Panc1 (cell line): Measurements from ENCODE around the gene ORC4. TPM values are rescaled to one million over a fixed set of nuclear protein-coding genes. Genes with fewer than 3 reads are reported as not detected.

Experiments used
- ATAC-seq: fragments of 200-7000 bp; cut with Tn5 transposase; 2 replicates; pipeline ENCODE4 v1.9.1; 2020; ENCODE audit warnings: mild to moderate bottlenecking, moderate library complexity
- BruUV-seq: library from RNA; stranded (reverse); fragments of 400-500 nt; replicated peaks from 2 replicates; lab custom pipeline; 2021; lab: Mats Ljungman, UMichigan
- CTCF ChIA-PET: fragments of 300-600 bp; sonication (Branson Sonifier 250); formaldehyde crosslinking; loops from one replicate; lab custom pipeline; 2022; ENCODE audit warnings: antibody characterized with exemption; lab: Charles Lee
- POLR2A ChIA-PET: fragments of 300-600 bp; sonication (Branson Sonifier 250); formaldehyde crosslinking; loops from one replicate; lab custom pipeline; 2022; ENCODE audit warnings: antibody characterized with exemption; lab: Charles Lee
- DNase-seq: peaks from one replicate; pipeline ENCODE4 v3.0.0-alpha.2; 2010; ENCODE audit warnings: low read depth, low spot score
- H3K27ac ChIP-seq: 2 replicates; pipeline ENCODE4 v1.5.1; 2011; ENCODE audit warnings: mild to moderate bottlenecking, low read length, inconsistent platforms
- H3K27me3 ChIP-seq: fragments of 200-500 bp; sonication (Bioruptor generic); 2 replicates; pipeline ENCODE4 v1.6.0; 2014; ENCODE audit warnings: low read length, inconsistent platforms; ENCODE audit not compliant: control insufficient read depth, insufficient read depth
- H3K36me3 ChIP-seq: fragments of 200-500 bp; sonication (Bioruptor generic); 2 replicates; pipeline ENCODE4 v1.5.1; 2014; ENCODE audit warnings: inconsistent platforms, mild to moderate bottlenecking, low read length, moderate library complexity; ENCODE audit not compliant: control insufficient read depth, insufficient read depth
- H3K4me1 ChIP-seq: 2 replicates; pipeline ENCODE4 v1.5.1; 2011; ENCODE audit warnings: inconsistent platforms, mild to moderate bottlenecking, low read length, moderate library complexity; ENCODE audit not compliant: control insufficient read depth, insufficient read depth
- H3K4me3 ChIP-seq, 2 experiments: 2 replicates each; pipeline ENCODE4 v1.5.1; 2011 to 2012; ENCODE audit warnings: low read depth in 2 of 2, low read length in 2 of 2, mild to moderate bottlenecking in 2 of 2, inconsistent platforms in 1 of 2, moderate library complexity in 1 of 2
- H3K9me3 ChIP-seq: fragments of 200-500 bp; sonication (Bioruptor generic); 2 replicates; pipeline ENCODE4 v1.5.1; 2014; ENCODE audit warnings: low read depth, mild to moderate bottlenecking, inconsistent platforms, low read length, moderate library complexity; ENCODE audit not compliant: control insufficient read depth, insufficient read depth
- POLR2AphosphoS5 ChIP-seq: IDR thresholded peaks from 2 replicates; pipeline ENCODE4 v1.6.1; 2012; ENCODE audit warnings: mild to moderate bottlenecking, low read depth, low read length, moderate library complexity
- SIN3A ChIP-seq: IDR thresholded peaks from 2 replicates; pipeline ENCODE4 v1.6.1; 2012; ENCODE audit warnings: low read depth, mild to moderate bottlenecking, low read length, moderate library complexity, borderline replicate concordance; ENCODE audit not compliant: insufficient read depth
- TCF7L2 ChIP-seq: IDR thresholded peaks from 2 replicates; pipeline ENCODE4 v1.6.1; 2011; ENCODE audit warnings: mild to moderate bottlenecking, low read depth, low read length, inconsistent platforms
- in situ Hi-C: cut with HindIII; loops from 2 replicates; pipeline ENCODE4 v1.10.0; 2016; ENCODE audit warnings: low sequenced_read_pairs, low pct_unique_long_range_greater_than_20kb
- intact Hi-C: fragments of 100-400 bp; cut with micrococcal nuclease; formaldehyde crosslinking; loops from one replicate; pipeline ENCODE4 v1.10.0; 2022; ENCODE audit not compliant: unreplicated experiment
- total RNA-seq: library from RNA; stranded (reverse); gene quantifications from one replicate; pipeline ENCODE4 v1.2.1, GENCODE V29; 2021; ENCODE audit not compliant: unreplicated experiment
- TF ChIP-seq, protein P1 (sequence below): fragments of 450-650 bp; IDR thresholded peaks from 2 replicates; pipeline ENCODE4 v1.5.1; 2017; ENCODE audit warnings: mild to moderate bottlenecking
- TF ChIP-seq, protein P2 (sequence below), 2 experiments: IDR thresholded peaks; 2 replicates each; pipeline ENCODE4 v1.6.1; 2011 to 2012; ENCODE audit warnings: low read depth in 2 of 2, control low read depth in 1 of 2, low read length in 1 of 2, mild to moderate bottlenecking in 1 of 2, moderate library complexity in 1 of 2; ENCODE audit not compliant: insufficient read depth in 1 of 2

Gene ORC4
- total RNA-seq, 1 experiment from 2014 or later, result 43.3 TPM

DNA sequence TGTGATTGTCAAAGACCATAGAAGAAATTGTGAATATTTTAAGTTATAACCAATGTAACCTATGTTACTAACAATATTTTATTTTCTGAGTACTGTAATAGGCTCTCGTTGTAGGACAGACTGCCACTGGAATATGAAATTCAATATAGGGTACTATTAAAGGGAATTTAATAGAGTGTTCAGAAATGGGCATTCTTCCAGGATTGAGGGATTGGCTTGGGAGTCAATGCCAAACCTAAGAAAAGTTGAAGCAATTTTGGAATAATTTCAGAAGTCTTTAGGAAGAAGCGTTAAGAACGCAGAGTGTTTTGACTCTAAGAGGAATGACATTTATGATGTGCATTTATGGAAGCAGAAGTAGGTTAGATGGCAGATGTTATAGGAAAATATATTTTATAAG, 96.7 kb downstream of the ORC4 start:
- DNase-seq (no peak), ATAC-seq (no peak)
- POLR2A ChIA-PET, result no interaction called here
- intact Hi-C loops (no loop called here), in situ Hi-C loops (no loop called here)
- no peaks in the 10 kb centered on the region for H3K9me3 ChIP-seq
- no peak overlapping the region for H3K4me3 ChIP-seq
- no peaks in the 10 kb centered on the region; the same call in 1 of the 2 replicates for H3K36me3 ChIP-seq
- H3K27ac ChIP-seq, result no peak overlapping the region
- H3K27me3 ChIP-seq, result no peaks in the 10 kb centered on the region
- TF ChIP-seq SIN3A (no peak), POLR2AphosphoS5 (no peak), TCF7L2 (no peak)
- TF ChIP-seq, protein P1, sequence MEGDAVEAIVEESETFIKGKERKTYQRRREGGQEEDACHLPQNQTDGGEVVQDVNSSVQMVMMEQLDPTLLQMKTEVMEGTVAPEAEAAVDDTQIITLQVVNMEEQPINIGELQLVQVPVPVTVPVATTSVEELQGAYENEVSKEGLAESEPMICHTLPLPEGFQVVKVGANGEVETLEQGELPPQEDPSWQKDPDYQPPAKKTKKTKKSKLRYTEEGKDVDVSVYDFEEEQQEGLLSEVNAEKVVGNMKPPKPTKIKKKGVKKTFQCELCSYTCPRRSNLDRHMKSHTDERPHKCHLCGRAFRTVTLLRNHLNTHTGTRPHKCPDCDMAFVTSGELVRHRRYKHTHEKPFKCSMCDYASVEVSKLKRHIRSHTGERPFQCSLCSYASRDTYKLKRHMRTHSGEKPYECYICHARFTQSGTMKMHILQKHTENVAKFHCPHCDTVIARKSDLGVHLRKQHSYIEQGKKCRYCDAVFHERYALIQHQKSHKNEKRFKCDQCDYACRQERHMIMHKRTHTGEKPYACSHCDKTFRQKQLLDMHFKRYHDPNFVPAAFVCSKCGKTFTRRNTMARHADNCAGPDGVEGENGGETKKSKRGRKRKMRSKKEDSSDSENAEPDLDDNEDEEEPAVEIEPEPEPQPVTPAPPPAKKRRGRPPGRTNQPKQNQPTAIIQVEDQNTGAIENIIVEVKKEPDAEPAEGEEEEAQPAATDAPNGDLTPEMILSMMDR, result no peak
- TF ChIP-seq, protein P2, sequence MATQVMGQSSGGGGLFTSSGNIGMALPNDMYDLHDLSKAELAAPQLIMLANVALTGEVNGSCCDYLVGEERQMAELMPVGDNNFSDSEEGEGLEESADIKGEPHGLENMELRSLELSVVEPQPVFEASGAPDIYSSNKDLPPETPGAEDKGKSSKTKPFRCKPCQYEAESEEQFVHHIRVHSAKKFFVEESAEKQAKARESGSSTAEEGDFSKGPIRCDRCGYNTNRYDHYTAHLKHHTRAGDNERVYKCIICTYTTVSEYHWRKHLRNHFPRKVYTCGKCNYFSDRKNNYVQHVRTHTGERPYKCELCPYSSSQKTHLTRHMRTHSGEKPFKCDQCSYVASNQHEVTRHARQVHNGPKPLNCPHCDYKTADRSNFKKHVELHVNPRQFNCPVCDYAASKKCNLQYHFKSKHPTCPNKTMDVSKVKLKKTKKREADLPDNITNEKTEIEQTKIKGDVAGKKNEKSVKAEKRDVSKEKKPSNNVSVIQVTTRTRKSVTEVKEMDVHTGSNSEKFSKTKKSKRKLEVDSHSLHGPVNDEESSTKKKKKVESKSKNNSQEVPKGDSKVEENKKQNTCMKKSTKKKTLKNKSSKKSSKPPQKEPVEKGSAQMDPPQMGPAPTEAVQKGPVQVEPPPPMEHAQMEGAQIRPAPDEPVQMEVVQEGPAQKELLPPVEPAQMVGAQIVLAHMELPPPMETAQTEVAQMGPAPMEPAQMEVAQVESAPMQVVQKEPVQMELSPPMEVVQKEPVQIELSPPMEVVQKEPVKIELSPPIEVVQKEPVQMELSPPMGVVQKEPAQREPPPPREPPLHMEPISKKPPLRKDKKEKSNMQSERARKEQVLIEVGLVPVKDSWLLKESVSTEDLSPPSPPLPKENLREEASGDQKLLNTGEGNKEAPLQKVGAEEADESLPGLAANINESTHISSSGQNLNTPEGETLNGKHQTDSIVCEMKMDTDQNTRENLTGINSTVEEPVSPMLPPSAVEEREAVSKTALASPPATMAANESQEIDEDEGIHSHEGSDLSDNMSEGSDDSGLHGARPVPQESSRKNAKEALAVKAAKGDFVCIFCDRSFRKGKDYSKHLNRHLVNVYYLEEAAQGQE (IDR thresholded peaks at IDR 0.05; ENCODE audit: insufficient read depth in 1 of 2, low read depth in 2 of 2, low read length in 1 of 2), result no peak
- CTCF ChIA-PET, result no interaction called here
- BruUV-seq, result no TSS peak
- H3K4me1 ChIP-seq, result no peaks in the 10 kb centered on the region

DNA sequence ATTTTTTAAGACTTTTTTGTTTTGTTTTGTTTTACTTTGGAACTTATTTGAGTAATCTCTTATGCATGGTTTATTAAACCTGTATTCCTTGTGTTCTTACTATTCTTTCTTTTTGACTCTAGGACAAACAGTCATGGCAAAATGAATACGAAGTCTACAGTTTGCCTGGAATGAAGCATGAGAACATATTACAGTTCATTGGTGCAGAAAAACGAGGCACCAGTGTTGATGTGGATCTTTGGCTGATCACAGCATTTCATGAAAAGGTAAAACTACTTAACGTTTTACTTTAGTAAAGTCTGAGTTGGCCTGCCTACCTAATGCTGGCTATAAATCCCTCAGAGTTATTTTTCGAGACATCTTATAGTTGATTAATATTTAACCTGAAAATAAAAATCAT, 103.4 kb downstream of the ORC4 start:
- Histone ChIP-seq H3K36me3 (no peaks in the 10 kb centered on the region; the same call in 1 of the 2 replicates), H3K4me1 (no peaks in the 10 kb centered on the region), H3K4me3 (no peak overlapping the region), H3K27ac (no peak overlapping the region), H3K9me3 (no peaks in the 10 kb centered on the region), H3K27me3 (no peaks in the 10 kb centered on the region)
- TF ChIP-seq TCF7L2, result no peak
- no peak for TF ChIP-seq SIN3A
- ATAC-seq, result no peak
- CTCF ChIA-PET, result no interaction called here
- no peak for DNase-seq
- in situ Hi-C loops, result no loop called here
- POLR2A ChIA-PET, result no interaction called here
- intact Hi-C loops, result loop anchor here (10.0 kb wide), 1 partner anchor 832 kb away; no protein-coding TSS in a partner anchor
- no TSS peak for BruUV-seq

DNA sequence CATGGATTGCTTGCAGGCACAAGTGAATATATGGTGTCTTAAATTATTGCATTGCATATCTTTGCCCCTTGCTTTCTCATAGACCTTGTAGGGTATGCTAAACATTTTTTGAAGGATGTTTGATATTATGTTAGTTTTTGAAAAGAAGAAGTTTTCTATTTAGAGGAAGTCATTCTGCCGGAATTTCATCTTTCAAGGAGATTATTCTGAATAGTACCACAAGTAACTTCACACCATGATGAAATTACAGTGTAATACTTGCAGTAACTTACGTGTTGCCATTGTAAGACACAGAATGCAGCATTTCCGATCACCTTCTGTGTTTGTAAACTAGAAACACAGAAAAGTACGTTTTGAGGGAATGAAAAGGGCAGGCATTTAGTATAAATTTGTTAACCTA, 103.8 kb downstream of the ORC4 start:
- no peak overlapping the region for H3K4me3 ChIP-seq
- no peak for ATAC-seq
- intact Hi-C loops (loop anchor here (10.0 kb wide), 1 partner anchor 832 kb away; no protein-coding TSS in a partner anchor), in situ Hi-C loops (no loop called here)
- H3K4me1 ChIP-seq, result no peaks in the 10 kb centered on the region
- ChIA-PET CTCF (no interaction called here), POLR2A (no interaction called here)
- H3K27me3 ChIP-seq, result no peaks in the 10 kb centered on the region
- H3K9me3 ChIP-seq, result no peaks in the 10 kb centered on the region
- TF ChIP-seq, protein P2 (IDR thresholded peaks at IDR 0.05; ENCODE audit: insufficient read depth in 1 of 2, low read depth in 2 of 2, low read length in 1 of 2), result no peak
- TF ChIP-seq SIN3A, result no peak
- TF ChIP-seq, protein P1, result no peak
- no peak for TF ChIP-seq TCF7L2
- no peak for TF ChIP-seq POLR2AphosphoS5
- no TSS peak for BruUV-seq
- DNase-seq, result no peak
- H3K36me3 ChIP-seq, result no peaks in the 10 kb centered on the region; the same call in 1 of the 2 replicates
- no peak overlapping the region for H3K27ac ChIP-seq
